ENCODE measurements around the gene MSI2. TPM values are rescaled to one million over a fixed set of nuclear protein-coding genes. Genes with fewer than 3 reads are reported as not detected.

The MSI2 gene
- total and polyA plus RNA-seq, 2 donors (not counting 3 experiments of a cell fraction or from before 2014, with no cell fraction given): 20.9 to 59.3 TPM

GRCh38 chr17:57440522-57441269, 184.4 kb downstream of the MSI2 start:
- dilution Hi-C loops (cut with MboI; ENCODE audit: extremely low pct_ligation_motif_present, low sequenced_read_pairs): no loop called here
- Histone ChIP-seq H4K20me1 (replicated peaks; ENCODE audit: control insufficient read depth, extremely low read depth, insufficient read depth, low read length) (no peaks in the 10 kb centered on the region), H3K9me1 (replicated peaks; ENCODE audit: control insufficient read depth, extremely low read depth, insufficient read depth, low read length) (no peaks in the 10 kb centered on the region), H3K4me2 (ENCODE audit: insufficient read depth, low read length) (no peak overlapping the region), H3K4me3 (replicated peaks in 1 of 3; ENCODE audit: insufficient read depth in 1 of 3, low read depth in 1 of 3, low read length in 3 of 3) (no peak overlapping the region), H3K4me1 (ENCODE audit: control insufficient read depth, extremely low read depth, insufficient read depth, low read length) (peaks cover 21% of the 10 kb centered on the region), H3K27ac (ENCODE audit: insufficient read depth, low read depth, low read length) (no peak overlapping the region), H3K9ac (replicated peaks; ENCODE audit: extremely low read depth, insufficient read depth, low read length) (no peak overlapping the region), H3K27me3 (ENCODE audit: control insufficient read depth in 2 of 2, insufficient read depth in 2 of 2, low read length in 2 of 2) (no peaks in the 10 kb centered on the region), H3K9me3 (replicated peaks; ENCODE audit: control insufficient read depth, insufficient read depth, low read length) (no peaks in the 10 kb centered on the region), H2AFZ (ENCODE audit: low read depth, low read length) (no peak overlapping the region), H3K36me3 (ENCODE audit: control insufficient read depth in 2 of 2, extremely low read depth in 1 of 2, insufficient read depth in 2 of 2, low read length in 2 of 2) (no peaks in the 10 kb centered on the region), H3K79me2 (ENCODE audit: control insufficient read depth, insufficient read depth, low read length) (no peaks in the 10 kb centered on the region)
- peak; percentile 72 for FAIRE-seq
- ChIA-PET CTCF (interaction anchor here (0.6 to 4.4 kb wide), 15 partner anchors 9 to 307 kb away, joined by 3 to 63 read pairs (median 4); partner anchors contain the start of gene MSI2), POLR2A (interaction anchor here (0.7 kb wide), 1 partner anchor 220 kb away, joined by 4 read pairs; no protein-coding TSS in a partner anchor)
- no TSS peak for BruUV-seq (replicated peaks)
- intact Hi-C loops (cut with micrococcal nuclease): loop anchor here (1.0 to 5.0 kb wide), 5 partner anchors 15 to 392 kb away; partner anchors contain the start of gene MSI2
- TF ChIP-seq CTCF (IDR thresholded peaks at IDR 0.05; ENCODE audit: extremely low read depth in 1 of 2, insufficient read depth in 1 of 2, low read depth in 1 of 2, low read length in 2 of 2): peak; percentile 43 to 58
- TF ChIP-seq JUN (IDR thresholded peaks at IDR 0.05; ENCODE audit: borderline replicate concordance, insufficient read depth, insufficient read length, low read depth): no peak
- DNase-seq (ENCODE audit: low read depth, low spot score): peak; percentile 55

- Histone ChIP-seq H4K20me1 (replicated peaks; ENCODE audit: control insufficient read depth, extremely low read depth, insufficient read depth, low read length) (no peaks in the 10 kb centered on the region), H3K4me1 (ENCODE audit: control insufficient read depth, extremely low read depth, insufficient read depth, low read length) (peaks cover 21% of the 10 kb centered on the region), H3K4me2 (ENCODE audit: insufficient read depth, low read length) (no peak overlapping the region), H3K4me3 (replicated peaks in 1 of 3; ENCODE audit: insufficient read depth in 1 of 3, low read depth in 1 of 3, low read length in 3 of 3) (no peak overlapping the region), H3K9me1 (replicated peaks; ENCODE audit: control insufficient read depth, extremely low read depth, insufficient read depth, low read length) (no peaks in the 10 kb centered on the region), H3K9ac (replicated peaks; ENCODE audit: extremely low read depth, insufficient read depth, low read length) (no peak overlapping the region), H3K79me2 (ENCODE audit: control insufficient read depth, insufficient read depth, low read length) (no peaks in the 10 kb centered on the region), H3K27ac (ENCODE audit: insufficient read depth, low read depth, low read length) (no peak overlapping the region), H3K27me3 (ENCODE audit: control insufficient read depth in 2 of 2, insufficient read depth in 2 of 2, low read length in 2 of 2) (no peaks in the 10 kb centered on the region), H3K36me3 (ENCODE audit: control insufficient read depth in 2 of 2, extremely low read depth in 1 of 2, insufficient read depth in 2 of 2, low read length in 2 of 2) (no peaks in the 10 kb centered on the region), H2AFZ (ENCODE audit: low read depth, low read length) (no peak overlapping the region), H3K9me3 (replicated peaks; ENCODE audit: control insufficient read depth, insufficient read depth, low read length) (no peaks in the 10 kb centered on the region)
- CTCF ChIA-PET: interaction anchor here (2.2 to 4.4 kb wide), 2 partner anchors 184 to 197 kb away, joined by 10 to 63 read pairs; partner anchors contain the start of gene MSI2
- no TSS peak for BruUV-seq (replicated peaks)
- intact Hi-C loops (cut with micrococcal nuclease) (loop anchor here (5.0 kb wide), 2 partner anchors 184 to 391 kb away; partner anchors contain the start of gene MSI2), dilution Hi-C loops (cut with MboI; ENCODE audit: extremely low pct_ligation_motif_present, low sequenced_read_pairs) (no loop called here)
- FAIRE-seq (no peak), DNase-seq (ENCODE audit: low read depth, low spot score) (no peak)
- POLR2A ChIA-PET: no interaction called here
- no peak for TF ChIP-seq GATA2 (IDR thresholded peaks at IDR 0.05; ENCODE audit: insufficient read depth, insufficient read length, low read depth, low read length)
- no peak for TF ChIP-seq EZH2 (IDR thresholded peaks at IDR 0.05; ENCODE audit: borderline replicate concordance, low read depth, low read length, severe bottlenecking)
- no peak for TF ChIP-seq MYC (IDR thresholded peaks at IDR 0.05; ENCODE audit: low read depth, low read length)
These were observed 184.9 kb downstream of the MSI2 start for GRCh38 chr17:57441270-57441600.

Measured in endothelial cell of umbilical vein (primary cell).